Body of pancreas (tissue), 4 donors: ENCODE results near the gene ARHGEF7. TPM values are rescaled to one million over a fixed set of nuclear protein-coding genes. Genes with fewer than 3 reads are reported as not detected.

Experiments used
- ATAC-seq: fragments of 150-250 bp; one replicate; pipeline ENCODE4 v1.9.1; 2016
- DNase-seq, 4 donors: peaks; one replicate each; pipeline ENCODE4 v3.0.0-alpha.2; 2019
- H3K27ac ChIP-seq, 4 donors: fragments of 200-600 bp; sonication (generic); 1 replicate in 3 of 4; 2 replicates in 1 of 4; pipeline versions ENCODE4 v1.5.1 to v1.6.1; 2016 to 2019; ENCODE audit warnings: mild to moderate bottlenecking in 1 of 4, mixed read lengths in 1 of 4, moderate library complexity in 1 of 4
- H3K27me3 ChIP-seq, 2 donors: fragments of 200-600 bp; sonication (generic); one replicate each; pipeline ENCODE4 v1.6.0; 2016; ENCODE audit warnings: mild to moderate bottlenecking in 1 of 2
- H3K36me3 ChIP-seq, 2 donors: fragments of 200-600 bp; sonication (generic); replicated peaks in 1 of 2; 2 replicates each; pipeline ENCODE4 v1.5.1; 2016; ENCODE audit warnings: low read depth in 2 of 2; ENCODE audit not compliant: insufficient read depth in 1 of 2
- H3K4me1 ChIP-seq: fragments of 200-600 bp; sonication (generic); one replicate; pipeline ENCODE4 v1.6.0; 2016
- H3K4me3 ChIP-seq, 2 donors: fragments of 200-600 bp; sonication (generic); 1 replicate in 1 of 2; 2 replicates in 1 of 2; pipeline ENCODE4 v1.5.1; 2016 to 2019
- H3K9me3 ChIP-seq, 3 donors: fragments of 200-600 bp; sonication (generic); 1 replicate in 2 of 3; 2 replicates in 1 of 3; pipeline ENCODE4 v1.5.1; 2016
- CTCF ChIP-seq, 7 experiments: fragments of 450-650 bp in 4 of 7; fragments of 200-600 bp in 3 of 7; sonication (generic) in 3 of 7; IDR thresholded peaks; one replicate each; pipeline ENCODE4 v1.5.1; 2016 to 2019; ENCODE audit warnings: antibody characterized with exemption in 7 of 7
- POLR2A ChIP-seq, 3 donors: fragments of 450-650 bp; IDR thresholded peaks; one replicate each; pipeline ENCODE4 v1.6.1; 2016; ENCODE audit warnings: antibody characterized with exemption in 3 of 3, mild to moderate bottlenecking in 2 of 3
- WGBS, 2 donors: methylation state at CpG; one replicate each; pipeline ENCODE4 v1.1.5; 2017; 5-methylcytosine and 5-hydroxymethylcytosine counted together
- intact Hi-C: fragments of 100-400 bp; cut with DNase I; formaldehyde crosslinking; loops from one replicate; pipeline ENCODE4 v1.15.1; 2023
- total RNA-seq, 2 donors: library from RNA; depleted of rRNA; stranded (reverse); fragments of >200 nt; gene quantifications; one replicate each; pipeline ENCODE4 v1.1.0, GENCODE V29; 2016

Gene ARHGEF7
- total RNA-seq, 2 donors from 2014 or later: 27.5 to 81.4 TPM

GRCh38 chr13:111177081-111177711, 62.1 kb downstream of the ARHGEF7 start:
- Histone ChIP-seq H3K4me1 (peaks cover 13% of the 10 kb centered on the region), H3K27me3 (no peaks in the 10 kb centered on the region), H3K4me3 (no peak overlapping the region), H3K9me3 (no peaks in the 10 kb centered on the region), H3K36me3 (no peaks in the 10 kb centered on the region), H3K27ac (peak overlapping the region in 3 of 4 donors; percentile 9 to 54 (median 47))
- DNase-seq (peak; percentile 19 to 57 (median 41)), ATAC-seq (peak; percentile 59)
- 47 to 54% methylated on average over 9 to 14 of the region's 14 CpGs for WGBS, 2 donors
- no peak for TF ChIP-seq POLR2A (IDR thresholded peaks at IDR 0.05)
- TF ChIP-seq CTCF (IDR thresholded peaks at IDR 0.05): no peak
- intact Hi-C loops: no loop called here

GRCh38 chr13:111177921-111178320, 62.8 kb downstream of the ARHGEF7 start:
- H3K4me1 ChIP-seq: peaks cover 13% of the 10 kb centered on the region
- no peak for ATAC-seq
- H3K27me3 ChIP-seq: no peaks in the 10 kb centered on the region
- no peaks in the 10 kb centered on the region for H3K36me3 ChIP-seq
- 81 to 87% methylated on average over 6 of the region's 6 CpGs for WGBS, 2 donors
- no peaks in the 10 kb centered on the region for H3K9me3 ChIP-seq
- H3K27ac ChIP-seq: peak overlapping the region in 2 of 4 donors; percentile 47 to 54
- intact Hi-C loops: no loop called here
- TF ChIP-seq CTCF (IDR thresholded peaks at IDR 0.05) (no peak), POLR2A (IDR thresholded peaks at IDR 0.05) (no peak)
- H3K4me3 ChIP-seq: no peak overlapping the region
- DNase-seq: no peak

- Histone ChIP-seq H3K4me1 (peaks cover 13% of the 10 kb centered on the region), H3K4me3 (no peak overlapping the region), H3K27ac (no peak overlapping the region), H3K9me3 (no peaks in the 10 kb centered on the region), H3K36me3 (no peaks in the 10 kb centered on the region), H3K27me3 (no peaks in the 10 kb centered on the region)
- no peak for TF ChIP-seq CTCF (IDR thresholded peaks at IDR 0.05)
- TF ChIP-seq POLR2A (IDR thresholded peaks at IDR 0.05): no peak
- ATAC-seq: no peak
- DNase-seq: no peak
- 80 to 91% methylated on average over 3 to 4 of the region's 4 CpGs for WGBS, 2 donors
- intact Hi-C loops: no loop called here
Observed at GRCh38 chr13:111178402-111178801, 63.3 kb downstream of the ARHGEF7 start.

GRCh38 chr13:111179908-111180760, 65.0 kb downstream of the ARHGEF7 start:
- Histone ChIP-seq H3K9me3 (no peaks in the 10 kb centered on the region), H3K4me1 (peaks cover 27% of the 10 kb centered on the region), H3K4me3 (no peak overlapping the region), H3K27ac (no peak overlapping the region), H3K27me3 (no peaks in the 10 kb centered on the region), H3K36me3 (no peaks in the 10 kb centered on the region)
- ATAC-seq (no peak), DNase-seq (no peak)
- TF ChIP-seq CTCF (IDR thresholded peaks at IDR 0.05): no peak
- no peak for TF ChIP-seq POLR2A (IDR thresholded peaks at IDR 0.05)
- intact Hi-C loops: no loop called here
- 76 to 77% methylated on average over 6 of the region's 6 CpGs for WGBS, 2 donors
